IgD-negative memory B cell (primary cell): Measurements from ENCODE around the gene CACNA2D1. TPM values are rescaled to one million over a fixed set of nuclear protein-coding genes. Genes with fewer than 3 reads are reported as not detected.

Experiments
- H3K27ac Mint-ChIP-seq, 3 donors: one replicate each; pipeline ENCODE4 v1.8.0; 2020 to 2022; ENCODE audit warnings: mild to moderate bottlenecking in 3 of 3, mixed read lengths in 3 of 3, moderate library complexity in 1 of 3
- H3K27me3 Mint-ChIP-seq: one replicate; pipeline ENCODE4 v1.8.0; 2021; ENCODE audit warnings: mixed read lengths
- H3K36me3 Mint-ChIP-seq: one replicate; pipeline ENCODE4 v1.8.0; 2020; ENCODE audit warnings: mild to moderate bottlenecking, mixed read lengths
- H3K4me1 Mint-ChIP-seq, 3 donors: one replicate each; pipeline ENCODE4 v1.8.0; 2020 to 2022; ENCODE audit warnings: mixed read lengths in 3 of 3, mild to moderate bottlenecking in 1 of 3
- H3K4me3 Mint-ChIP-seq, 4 donors: one replicate each; pipeline ENCODE4 v1.8.0; 2020 to 2022; ENCODE audit warnings: mild to moderate bottlenecking in 4 of 4, mixed read lengths in 4 of 4, moderate library complexity in 3 of 4
- H3K9me3 Mint-ChIP-seq, 3 donors: one replicate each; pipeline ENCODE4 v1.8.0; 2020 to 2021; ENCODE audit warnings: mixed read lengths in 3 of 3, mild to moderate bottlenecking in 1 of 3
- polyA plus RNA-seq: library from polyadenylated mRNA; unstranded; fragments of 300-500 nt; fragmentation: Illumina TruSeq; gene quantifications from one replicate; pipeline ENCODE4 v1.2.3, GENCODE V29; 2021

The CACNA2D1 gene
- polyA plus RNA-seq, 1 donor from 2014 or later = not detected

- H3K4me1 Mint-ChIP-seq = no peaks in the 10 kb centered on the region
- peaks cover 0 to 2% (median under 1%) of the 10 kb centered on the region in 3 donors for H3K9me3 Mint-ChIP-seq
- no peaks in the 10 kb centered on the region for H3K27me3 Mint-ChIP-seq
- H3K36me3 Mint-ChIP-seq = no peaks in the 10 kb centered on the region
- H3K27ac Mint-ChIP-seq = no peak overlapping the region
- H3K4me3 Mint-ChIP-seq = no peak overlapping the region
Observed at GRCh38 chr7:82359426-82359825, 84.2 kb downstream of the CACNA2D1 start.

GRCh38 chr7:82358923-82359322 is 84.7 kb downstream of the CACNA2D1 start:
- H3K36me3 Mint-ChIP-seq = no peaks in the 10 kb centered on the region
- no peak overlapping the region for H3K4me3 Mint-ChIP-seq
- H3K9me3 Mint-ChIP-seq = peaks cover 0 to 2% (median 0%) of the 10 kb centered on the region in 3 donors
- H3K27ac Mint-ChIP-seq = no peak overlapping the region
- H3K4me1 Mint-ChIP-seq = no peaks in the 10 kb centered on the region
- no peaks in the 10 kb centered on the region for H3K27me3 Mint-ChIP-seq

GRCh38 chr7:82358009-82358578 is 85.5 kb downstream of the CACNA2D1 start:
- H3K27me3 Mint-ChIP-seq = no peaks in the 10 kb centered on the region
- H3K4me3 Mint-ChIP-seq = no peak overlapping the region
- no peaks in the 10 kb centered on the region for H3K36me3 Mint-ChIP-seq
- H3K27ac Mint-ChIP-seq = no peak overlapping the region
- H3K4me1 Mint-ChIP-seq = no peaks in the 10 kb centered on the region
- H3K9me3 Mint-ChIP-seq = peaks cover 0 to 2% (median 0%) of the 10 kb centered on the region in 3 donors

- Mint-ChIP-seq H3K4me1 (no peaks in the 10 kb centered on the region), H3K27me3 (no peaks in the 10 kb centered on the region), H3K36me3 (no peaks in the 10 kb centered on the region), H3K9me3 (no peaks in the 10 kb centered on the region), H3K4me3 (no peak overlapping the region), H3K27ac (no peak overlapping the region)
Observed at GRCh38 chr7:82348251-82348650, 95.3 kb downstream of the CACNA2D1 start.

- no peak overlapping the region for H3K4me3 Mint-ChIP-seq
- no peaks in the 10 kb centered on the region for H3K36me3 Mint-ChIP-seq
- no peaks in the 10 kb centered on the region for H3K9me3 Mint-ChIP-seq
- no peak overlapping the region for H3K27ac Mint-ChIP-seq
- H3K4me1 Mint-ChIP-seq = no peaks in the 10 kb centered on the region
- no peaks in the 10 kb centered on the region for H3K27me3 Mint-ChIP-seq
Observed at GRCh38 chr7:82347808-82348207, 95.8 kb downstream of the CACNA2D1 start.

GRCh38 chr7:82345886-82346285 is 97.7 kb downstream of the CACNA2D1 start:
- H3K9me3 Mint-ChIP-seq = peaks cover 0 to 1% (median 1%) of the 10 kb centered on the region in 3 donors
- no peaks in the 10 kb centered on the region for H3K36me3 Mint-ChIP-seq
- no peak overlapping the region for H3K27ac Mint-ChIP-seq
- H3K27me3 Mint-ChIP-seq = no peaks in the 10 kb centered on the region
- H3K4me1 Mint-ChIP-seq = no peaks in the 10 kb centered on the region
- no peak overlapping the region for H3K4me3 Mint-ChIP-seq

- H3K9me3 Mint-ChIP-seq = peaks cover 0 to 1% (median 1%) of the 10 kb centered on the region in 3 donors
Observed at GRCh38 chr7:82343716-82344115, 99.9 kb downstream of the CACNA2D1 start.

GRCh38 chr7:82339958-82340357 is 103.6 kb downstream of the CACNA2D1 start:
- H3K27ac Mint-ChIP-seq = no peak overlapping the region
- H3K9me3 Mint-ChIP-seq = peaks cover 0 to 1% (median 1%) of the 10 kb centered on the region in 3 donors
- H3K4me3 Mint-ChIP-seq = no peak overlapping the region
- H3K27me3 Mint-ChIP-seq = no peaks in the 10 kb centered on the region
- H3K36me3 Mint-ChIP-seq = no peaks in the 10 kb centered on the region
- no peaks in the 10 kb centered on the region for H3K4me1 Mint-ChIP-seq

More at GRCh38 chr7:82343716-82344115, 99.9 kb downstream of the CACNA2D1 start:
- H3K36me3 Mint-ChIP-seq = no peaks in the 10 kb centered on the region
- no peaks in the 10 kb centered on the region for H3K27me3 Mint-ChIP-seq
- no peak overlapping the region for H3K4me3 Mint-ChIP-seq
- no peak overlapping the region for H3K27ac Mint-ChIP-seq
- H3K4me1 Mint-ChIP-seq = no peaks in the 10 kb centered on the region

- no peaks in the 10 kb centered on the region for H3K36me3 Mint-ChIP-seq
- H3K27me3 Mint-ChIP-seq = no peaks in the 10 kb centered on the region
- no peak overlapping the region for H3K4me3 Mint-ChIP-seq
- H3K9me3 Mint-ChIP-seq = peaks cover 0 to 4% (median 0%) of the 10 kb centered on the region in 3 donors
- H3K27ac Mint-ChIP-seq = no peak overlapping the region
- no peaks in the 10 kb centered on the region for H3K4me1 Mint-ChIP-seq
Observed at GRCh38 chr7:82335927-82336326, 107.7 kb downstream of the CACNA2D1 start.

- no peaks in the 10 kb centered on the region for H3K36me3 Mint-ChIP-seq
- H3K9me3 Mint-ChIP-seq = peaks cover 0 to 4% (median 0%) of the 10 kb centered on the region in 3 donors
- H3K4me1 Mint-ChIP-seq = no peaks in the 10 kb centered on the region
- H3K4me3 Mint-ChIP-seq = no peak overlapping the region
- H3K27ac Mint-ChIP-seq = no peak overlapping the region
- H3K27me3 Mint-ChIP-seq = no peaks in the 10 kb centered on the region
Observed at GRCh38 chr7:82335001-82335400, 108.6 kb downstream of the CACNA2D1 start.

- no peaks in the 10 kb centered on the region for H3K4me1 Mint-ChIP-seq
- no peak overlapping the region for H3K27ac Mint-ChIP-seq
- H3K27me3 Mint-ChIP-seq = no peaks in the 10 kb centered on the region
- H3K4me3 Mint-ChIP-seq = no peak overlapping the region
- H3K36me3 Mint-ChIP-seq = peaks cover 1% of the 10 kb centered on the region
- H3K9me3 Mint-ChIP-seq = peaks cover 4 to 7% (median 5%) of the 10 kb centered on the region in 3 donors
Observed at GRCh38 chr7:82331234-82331633, 112.3 kb downstream of the CACNA2D1 start.

GRCh38 chr7:82330706-82331215 is 112.8 kb downstream of the CACNA2D1 start:
- Mint-ChIP-seq H3K36me3 (peaks cover 1% of the 10 kb centered on the region), H3K4me1 (no peaks in the 10 kb centered on the region), H3K27me3 (no peaks in the 10 kb centered on the region), H3K4me3 (no peak overlapping the region), H3K27ac (no peak overlapping the region), H3K9me3 (peaks cover 4 to 7% (median 6%) of the 10 kb centered on the region in 3 donors)

- Mint-ChIP-seq H3K36me3 (peaks cover 1% of the 10 kb centered on the region), H3K4me1 (no peaks in the 10 kb centered on the region), H3K4me3 (peak overlapping the region in 1 of 4 donors; percentile 48), H3K27ac (no peak overlapping the region), H3K9me3 (peaks cover 1 to 7% (median 7%) of the 10 kb centered on the region in 3 donors), H3K27me3 (no peaks in the 10 kb centered on the region)
Observed at GRCh38 chr7:82327898-82328297, 115.7 kb downstream of the CACNA2D1 start.

GRCh38 chr7:82325416-82325815 is 118.2 kb downstream of the CACNA2D1 start:
- Mint-ChIP-seq H3K27ac (no peak overlapping the region), H3K27me3 (no peaks in the 10 kb centered on the region), H3K36me3 (peaks cover 1% of the 10 kb centered on the region), H3K4me3 (no peak overlapping the region), H3K9me3 (peaks cover 0 to 7% (median 7%) of the 10 kb centered on the region in 3 donors), H3K4me1 (no peaks in the 10 kb centered on the region)

- Mint-ChIP-seq H3K4me1 (no peaks in the 10 kb centered on the region), H3K4me3 (no peak overlapping the region), H3K27me3 (no peaks in the 10 kb centered on the region), H3K9me3 (peaks cover 0 to 7% (median 7%) of the 10 kb centered on the region in 3 donors), H3K36me3 (peaks cover 1% of the 10 kb centered on the region), H3K27ac (no peak overlapping the region)
Observed at GRCh38 chr7:82323806-82324205, 119.8 kb downstream of the CACNA2D1 start.

- Mint-ChIP-seq H3K4me1 (no peaks in the 10 kb centered on the region), H3K9me3 (peaks cover 0 to 1% (median 1%) of the 10 kb centered on the region in 3 donors), H3K4me3 (no peak overlapping the region), H3K27ac (no peak overlapping the region), H3K27me3 (no peaks in the 10 kb centered on the region), H3K36me3 (no peaks in the 10 kb centered on the region)
Observed at GRCh38 chr7:82319674-82320118, 123.9 kb downstream of the CACNA2D1 start.
